Measurements from ENCODE around the gene DPYD. TPM values are rescaled to one million over a fixed set of nuclear protein-coding genes. Genes with fewer than 3 reads are reported as not detected.

Gene DPYD
- total RNA-seq, 1 donor from 2014 or later: 11.9 TPM

DNA sequence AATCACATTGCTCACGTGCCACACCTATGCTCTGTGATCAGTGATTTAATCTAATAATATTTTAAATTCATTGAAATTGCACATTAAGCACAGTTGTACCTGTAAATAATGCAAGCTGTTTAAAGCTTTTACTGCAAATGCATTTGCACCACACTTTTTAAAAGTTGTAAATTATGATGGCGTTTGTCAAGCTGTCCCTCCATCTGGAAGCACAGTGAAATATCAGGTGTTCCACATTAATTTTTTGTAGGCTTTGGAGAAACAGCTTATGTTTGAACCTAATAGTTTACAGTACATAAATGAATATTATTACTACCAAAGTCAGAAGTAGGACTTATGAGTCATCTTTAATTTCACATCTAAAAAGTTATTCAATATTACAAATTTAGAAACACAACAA lies 3.0 kb upstream of the DPYD start:
- no peak for DNase-seq (ENCODE audit: low spot score)
- intact Hi-C loops (cut with micrococcal nuclease): loop anchor here (5.0 kb wide), 3 partner anchors 72 to 483 kb away; no protein-coding TSS in a partner anchor
- no peak overlapping the region for H3K4me3 Mint-ChIP-seq (ENCODE audit: low read depth)

DNA sequence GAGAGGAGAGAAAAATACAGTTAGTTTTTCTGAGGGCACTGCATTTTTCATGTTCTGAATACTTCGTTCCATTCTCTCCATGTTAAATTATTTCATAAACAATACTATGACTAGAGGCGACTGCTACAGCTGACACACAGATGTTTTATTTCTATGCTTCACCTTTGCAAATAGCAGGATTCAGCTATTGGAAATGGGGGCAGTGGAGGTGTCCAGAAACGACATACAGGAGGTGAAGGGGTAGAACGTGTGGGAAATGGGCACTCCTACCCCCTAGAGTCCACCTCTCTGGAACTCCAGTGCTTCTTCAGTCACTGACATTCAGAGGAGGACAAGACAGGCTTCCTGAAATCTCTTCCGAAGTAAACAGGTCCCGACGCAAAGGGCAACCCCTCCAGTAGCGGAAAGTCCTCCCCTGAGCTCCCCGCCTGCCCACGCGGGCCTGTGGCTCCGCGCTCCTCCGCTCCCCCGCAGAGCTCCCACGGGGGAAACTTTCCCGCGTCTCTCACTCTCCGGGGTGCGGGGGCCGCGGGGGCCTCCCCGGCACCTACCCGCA lies 480 bp downstream of the DPYD start:
- intact Hi-C loops (cut with micrococcal nuclease): loop anchor here (2.0 to 5.0 kb wide), 4 partner anchors 68 to 487 kb away; no protein-coding TSS in a partner anchor
- Mint-ChIP-seq H3K9me3 (no peaks in the 10 kb centered on the region), H3K4me3 (ENCODE audit: low read depth) (peak overlapping the region; percentile 93), H3K4me1 (ENCODE audit: low read depth) (peaks cover 51% of the 10 kb centered on the region), H3K27ac (peak overlapping the region; percentile 95), H3K36me3 (ENCODE audit: low read depth) (peaks cover 11% of the 10 kb centered on the region), H3K27me3 (ENCODE audit: low read depth) (no peaks in the 10 kb centered on the region)
- no peak for DNase-seq (ENCODE audit: low spot score)

More for the DNA sequence above, 3.0 kb upstream of the DPYD start:
- Mint-ChIP-seq H3K4me1 (ENCODE audit: low read depth) (peaks cover 36% of the 10 kb centered on the region), H3K27ac (no peak overlapping the region), H3K27me3 (ENCODE audit: low read depth) (peaks cover 2% of the 10 kb centered on the region), H3K36me3 (ENCODE audit: low read depth) (no peaks in the 10 kb centered on the region), H3K9me3 (no peaks in the 10 kb centered on the region)

DNA sequence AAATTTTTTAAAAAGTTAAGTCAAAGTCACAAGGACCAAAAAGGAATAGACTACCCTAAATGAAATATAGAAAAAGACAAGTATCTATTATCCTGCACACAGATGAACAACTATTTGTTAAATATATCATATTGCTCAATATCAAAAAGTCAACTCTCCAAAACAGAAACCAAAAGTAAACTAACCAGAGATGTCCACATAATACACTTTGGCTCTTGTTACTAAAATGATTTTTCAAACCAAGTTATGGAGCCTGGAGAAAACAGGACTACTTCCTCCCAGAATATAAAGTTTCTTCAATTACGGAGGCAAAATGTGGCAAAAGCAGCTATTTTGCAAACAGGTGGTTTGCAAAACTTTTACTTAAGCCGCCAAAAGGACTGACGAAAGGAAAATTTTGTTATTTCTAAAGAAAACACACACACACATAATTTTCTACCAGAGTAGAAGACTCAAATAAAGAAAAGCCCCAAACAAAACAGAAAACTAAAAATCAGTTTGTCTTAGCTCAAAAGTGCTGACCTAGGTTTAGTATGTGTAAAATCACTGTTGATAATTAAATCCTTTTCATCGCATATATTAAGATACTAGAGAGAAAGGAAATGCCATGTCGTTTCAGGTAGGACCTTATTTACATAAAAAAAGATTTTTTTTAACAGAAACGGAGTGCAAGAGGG lies 1.1 kb downstream of the DPYD start:
- intact Hi-C loops (cut with micrococcal nuclease): loop anchor here (2.0 to 5.0 kb wide), 4 partner anchors 67 to 488 kb away; no protein-coding TSS in a partner anchor
- Mint-ChIP-seq H3K36me3 (ENCODE audit: low read depth) (peaks cover 13% of the 10 kb centered on the region), H3K9me3 (no peaks in the 10 kb centered on the region), H3K27ac (peak overlapping the region; percentile 95), H3K4me3 (ENCODE audit: low read depth) (peak overlapping the region; percentile 93), H3K4me1 (ENCODE audit: low read depth) (peaks cover 51% of the 10 kb centered on the region), H3K27me3 (ENCODE audit: low read depth) (no peaks in the 10 kb centered on the region)
- DNase-seq (ENCODE audit: low spot score): no peak

- no peak for DNase-seq (ENCODE audit: low spot score)
- intact Hi-C loops (cut with micrococcal nuclease): no loop called here
- Mint-ChIP-seq H3K27ac (no peak overlapping the region), H3K27me3 (ENCODE audit: low read depth) (no peaks in the 10 kb centered on the region), H3K4me3 (ENCODE audit: low read depth) (peak overlapping the region; percentile 93), H3K9me3 (no peaks in the 10 kb centered on the region), H3K36me3 (ENCODE audit: low read depth) (peaks cover 15% of the 10 kb centered on the region), H3K4me1 (ENCODE audit: low read depth) (peaks cover 55% of the 10 kb centered on the region)
These were observed 1.9 kb downstream of the DPYD start for GRCh38 chr1:97918961-97919360.

GRCh38 chr1:97913506-97914139 lies 7.2 kb downstream of the DPYD start:
- H3K4me1 Mint-ChIP-seq (ENCODE audit: low read depth): peaks cover 56% of the 10 kb centered on the region
- intact Hi-C loops (cut with micrococcal nuclease): no loop called here
- DNase-seq (ENCODE audit: low spot score): no peak

GRCh38 chr1:97911266-97912215 lies 9.3 kb downstream of the DPYD start:
- Mint-ChIP-seq H3K27ac (no peak overlapping the region), H3K4me3 (ENCODE audit: low read depth) (no peak overlapping the region), H3K36me3 (ENCODE audit: low read depth) (peaks cover 16% of the 10 kb centered on the region), H3K4me1 (ENCODE audit: low read depth) (peaks cover 39% of the 10 kb centered on the region), H3K27me3 (ENCODE audit: low read depth) (no peaks in the 10 kb centered on the region), H3K9me3 (no peaks in the 10 kb centered on the region)
- DNase-seq (ENCODE audit: low spot score): no peak
- intact Hi-C loops (cut with micrococcal nuclease): no loop called here

More at GRCh38 chr1:97913506-97914139, 7.2 kb downstream of the DPYD start:
- no peaks in the 10 kb centered on the region for H3K9me3 Mint-ChIP-seq
- H3K27me3 Mint-ChIP-seq (ENCODE audit: low read depth): no peaks in the 10 kb centered on the region
- H3K4me3 Mint-ChIP-seq (ENCODE audit: low read depth): no peak overlapping the region
- peaks cover 18% of the 10 kb centered on the region for H3K36me3 Mint-ChIP-seq (ENCODE audit: low read depth)
- H3K27ac Mint-ChIP-seq: no peak overlapping the region

- Mint-ChIP-seq H3K4me3 (ENCODE audit: low read depth) (no peak overlapping the region), H3K36me3 (ENCODE audit: low read depth) (peaks cover 4% of the 10 kb centered on the region), H3K27ac (no peak overlapping the region), H3K27me3 (ENCODE audit: low read depth) (no peaks in the 10 kb centered on the region), H3K4me1 (ENCODE audit: low read depth) (peaks cover 30% of the 10 kb centered on the region), H3K9me3 (no peaks in the 10 kb centered on the region)
- intact Hi-C loops (cut with micrococcal nuclease): no loop called here
- DNase-seq (ENCODE audit: low spot score): no peak
These were observed 11.6 kb downstream of the DPYD start for GRCh38 chr1:97909266-97909665.

DNA sequence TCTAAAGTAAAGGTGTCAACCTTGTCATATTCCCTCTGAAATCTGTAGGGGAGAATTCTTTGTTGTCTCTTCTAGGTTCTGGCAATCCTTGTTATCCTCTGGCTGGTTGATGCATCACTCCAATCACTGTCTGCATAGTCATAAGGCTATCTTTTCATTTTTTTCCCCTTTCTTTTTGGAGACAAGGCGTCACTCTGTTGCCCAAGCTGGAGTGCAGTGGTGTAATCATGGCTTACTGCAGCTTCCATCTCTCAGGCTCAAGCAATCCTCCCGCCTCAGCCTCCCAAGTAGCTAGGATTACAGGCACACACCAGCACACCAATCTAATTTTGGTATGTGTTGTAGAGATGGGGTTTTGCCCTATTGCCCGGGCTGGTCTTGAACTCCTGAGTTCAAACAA lies 12.9 kb downstream of the DPYD start:
- Mint-ChIP-seq H3K36me3 (ENCODE audit: low read depth) (peaks cover under 1% of the 10 kb centered on the region), H3K9me3 (no peaks in the 10 kb centered on the region), H3K4me3 (ENCODE audit: low read depth) (no peak overlapping the region), H3K4me1 (ENCODE audit: low read depth) (peaks cover 22% of the 10 kb centered on the region), H3K27ac (no peak overlapping the region), H3K27me3 (ENCODE audit: low read depth) (no peaks in the 10 kb centered on the region)
- intact Hi-C loops (cut with micrococcal nuclease): no loop called here
- DNase-seq (ENCODE audit: low spot score): no peak

DNA sequence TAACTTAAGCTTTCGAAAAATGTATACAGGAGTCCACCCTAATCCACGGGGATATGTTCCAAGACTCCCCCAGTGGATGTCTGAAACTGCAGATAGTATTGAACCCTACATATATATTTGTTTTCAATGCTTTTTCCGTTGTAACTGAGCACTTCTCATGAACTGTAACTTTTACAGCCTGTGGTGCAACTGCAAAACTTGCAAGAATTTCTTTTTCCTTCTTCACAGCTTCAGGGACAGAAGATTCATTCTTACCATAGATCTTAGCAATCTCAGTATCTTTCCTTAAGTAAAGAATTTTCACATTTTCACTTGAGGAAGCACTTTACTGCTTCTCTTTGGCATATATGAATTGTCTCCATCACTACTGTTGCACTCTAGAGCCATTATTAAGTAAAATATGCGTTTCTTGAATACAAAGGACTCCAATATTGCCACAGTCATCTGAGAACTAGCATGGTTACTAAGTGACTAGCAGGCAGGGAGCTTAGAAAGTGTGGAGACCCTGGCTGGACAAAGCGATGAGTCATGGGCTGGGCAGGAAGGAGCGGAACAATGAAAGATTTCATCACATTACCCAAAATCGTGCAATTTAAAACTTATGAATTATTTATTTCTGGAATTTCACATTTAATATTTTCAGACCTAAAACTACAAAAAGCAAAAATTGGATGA lies 14.1 kb downstream of the DPYD start:
- no peaks in the 10 kb centered on the region for H3K27me3 Mint-ChIP-seq (ENCODE audit: low read depth)
- no peak overlapping the region for H3K4me3 Mint-ChIP-seq (ENCODE audit: low read depth)
- H3K27ac Mint-ChIP-seq: no peak overlapping the region
- intact Hi-C loops (cut with micrococcal nuclease): no loop called here
- no peaks in the 10 kb centered on the region for H3K9me3 Mint-ChIP-seq
- no peak for DNase-seq (ENCODE audit: low spot score)
- H3K36me3 Mint-ChIP-seq (ENCODE audit: low read depth): no peaks in the 10 kb centered on the region
- H3K4me1 Mint-ChIP-seq (ENCODE audit: low read depth): peaks cover 19% of the 10 kb centered on the region

DNA sequence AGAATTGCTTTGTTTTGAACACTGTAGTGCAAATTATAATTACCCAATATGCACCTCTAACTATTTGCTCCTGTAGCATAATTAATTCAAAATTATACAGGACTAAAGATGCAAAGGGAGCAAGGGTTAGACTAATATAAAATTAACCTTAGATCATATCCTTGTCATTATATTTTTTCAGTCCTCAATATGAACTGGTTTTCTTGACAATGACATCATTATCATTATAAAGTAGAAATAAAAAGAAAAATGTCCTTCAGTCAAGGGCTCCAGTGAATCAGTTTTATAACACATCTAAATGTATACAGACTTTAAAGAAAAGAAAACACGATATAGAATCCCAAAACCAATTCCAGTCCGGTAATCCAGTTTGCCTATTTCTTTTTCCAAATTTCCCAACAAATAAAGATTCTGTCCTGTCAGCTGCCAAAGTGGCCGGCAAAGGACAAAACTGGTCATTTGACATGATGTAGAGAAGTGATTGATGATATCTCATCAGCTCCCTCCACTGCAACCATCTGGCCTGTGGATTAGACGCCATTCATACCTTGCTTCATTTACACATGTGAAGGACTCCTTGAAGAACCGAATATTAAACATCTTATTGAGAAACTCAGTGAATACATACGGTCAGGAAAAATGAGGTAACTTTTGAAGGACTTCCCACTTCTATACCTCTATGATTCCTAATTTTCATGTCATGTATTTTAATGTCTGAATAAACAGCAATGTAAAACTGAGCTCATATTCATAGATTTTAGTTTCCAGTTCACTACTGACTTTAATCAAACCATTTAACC lies 15.5 kb downstream of the DPYD start:
- H3K36me3 Mint-ChIP-seq (ENCODE audit: low read depth): peaks cover 3% of the 10 kb centered on the region
- intact Hi-C loops (cut with micrococcal nuclease): no loop called here
- H3K27ac Mint-ChIP-seq: no peak overlapping the region
- no peaks in the 10 kb centered on the region for H3K27me3 Mint-ChIP-seq (ENCODE audit: low read depth)
- peaks cover 4% of the 10 kb centered on the region for H3K9me3 Mint-ChIP-seq
- no peak overlapping the region for H3K4me3 Mint-ChIP-seq (ENCODE audit: low read depth)
- H3K4me1 Mint-ChIP-seq (ENCODE audit: low read depth): peaks cover 18% of the 10 kb centered on the region
- no peak for DNase-seq (ENCODE audit: low spot score)

DNA sequence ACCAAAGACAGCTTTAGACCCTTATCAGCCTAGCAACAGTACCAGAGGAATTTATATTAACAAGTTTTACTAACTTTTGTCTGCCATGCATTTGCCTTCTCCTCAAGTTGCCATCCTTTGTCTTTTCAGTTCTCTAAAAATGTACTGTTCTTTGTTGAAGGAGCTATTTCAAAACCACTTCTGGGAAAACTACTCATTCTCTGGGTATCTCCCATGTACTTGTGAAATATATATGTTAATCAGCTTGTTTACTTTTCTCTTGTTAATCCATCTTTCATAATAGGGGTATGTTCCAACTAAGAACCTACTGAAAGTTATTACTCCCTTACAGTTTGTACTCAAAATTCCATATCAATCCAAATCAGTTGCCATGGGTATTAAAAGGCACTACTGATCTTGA lies 16.3 kb downstream of the DPYD start:
- Mint-ChIP-seq H3K4me1 (ENCODE audit: low read depth) (peaks cover 18% of the 10 kb centered on the region), H3K36me3 (ENCODE audit: low read depth) (peaks cover 7% of the 10 kb centered on the region), H3K27me3 (ENCODE audit: low read depth) (no peaks in the 10 kb centered on the region), H3K9me3 (peaks cover 4% of the 10 kb centered on the region), H3K27ac (no peak overlapping the region), H3K4me3 (ENCODE audit: low read depth) (no peak overlapping the region)
- intact Hi-C loops (cut with micrococcal nuclease): no loop called here
- no peak for DNase-seq (ENCODE audit: low spot score)
